Measurements from ENCODE around the gene LRRC61.

DNA sequence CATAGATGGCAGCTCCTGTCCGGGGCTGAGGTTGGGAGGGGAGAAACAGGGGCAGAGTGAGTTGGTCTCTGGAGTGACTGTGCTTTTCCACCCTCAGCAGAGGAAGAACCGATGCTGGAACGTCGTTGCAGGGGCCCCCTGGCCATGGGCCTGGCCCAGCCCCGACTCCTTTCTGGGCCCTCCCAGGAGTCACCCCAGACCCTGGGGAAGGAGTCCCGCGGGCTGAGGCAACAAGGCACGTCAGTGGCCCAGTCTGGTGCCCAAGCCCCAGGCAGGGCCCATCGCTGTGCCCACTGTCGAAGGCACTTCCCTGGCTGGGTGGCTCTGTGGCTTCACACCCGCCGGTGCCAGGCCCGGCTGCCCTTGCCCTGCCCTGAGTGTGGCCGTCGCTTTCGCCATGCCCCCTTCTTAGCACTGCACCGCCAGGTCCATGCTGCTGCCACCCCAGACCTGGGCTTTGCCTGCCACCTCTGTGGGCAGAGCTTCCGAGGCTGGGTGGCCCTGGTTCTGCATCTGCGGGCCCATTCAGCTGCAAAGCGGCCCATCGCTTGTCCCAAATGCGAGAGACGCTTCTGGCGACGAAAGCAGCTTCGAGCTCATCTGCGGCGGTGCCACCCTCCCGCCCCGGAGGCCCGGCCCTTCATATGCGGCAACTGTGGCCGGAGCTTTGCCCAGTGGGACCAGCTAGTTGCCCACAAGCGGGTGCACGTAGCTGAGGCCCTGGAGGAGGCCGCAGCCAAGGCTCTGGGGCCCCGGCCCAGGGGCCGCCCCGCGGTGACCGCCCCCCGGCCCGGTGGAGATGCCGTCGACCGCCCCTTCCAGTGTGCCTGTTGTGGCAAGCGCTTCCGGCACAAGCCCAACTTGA, 48.2 kb downstream of the LRRC61 start:
- TF ChIP-seq, protein P1, sequence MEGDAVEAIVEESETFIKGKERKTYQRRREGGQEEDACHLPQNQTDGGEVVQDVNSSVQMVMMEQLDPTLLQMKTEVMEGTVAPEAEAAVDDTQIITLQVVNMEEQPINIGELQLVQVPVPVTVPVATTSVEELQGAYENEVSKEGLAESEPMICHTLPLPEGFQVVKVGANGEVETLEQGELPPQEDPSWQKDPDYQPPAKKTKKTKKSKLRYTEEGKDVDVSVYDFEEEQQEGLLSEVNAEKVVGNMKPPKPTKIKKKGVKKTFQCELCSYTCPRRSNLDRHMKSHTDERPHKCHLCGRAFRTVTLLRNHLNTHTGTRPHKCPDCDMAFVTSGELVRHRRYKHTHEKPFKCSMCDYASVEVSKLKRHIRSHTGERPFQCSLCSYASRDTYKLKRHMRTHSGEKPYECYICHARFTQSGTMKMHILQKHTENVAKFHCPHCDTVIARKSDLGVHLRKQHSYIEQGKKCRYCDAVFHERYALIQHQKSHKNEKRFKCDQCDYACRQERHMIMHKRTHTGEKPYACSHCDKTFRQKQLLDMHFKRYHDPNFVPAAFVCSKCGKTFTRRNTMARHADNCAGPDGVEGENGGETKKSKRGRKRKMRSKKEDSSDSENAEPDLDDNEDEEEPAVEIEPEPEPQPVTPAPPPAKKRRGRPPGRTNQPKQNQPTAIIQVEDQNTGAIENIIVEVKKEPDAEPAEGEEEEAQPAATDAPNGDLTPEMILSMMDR (IDR thresholded peaks at IDR 0.05): no peak
- no peak for TF ChIP-seq POLR2A (IDR thresholded peaks at IDR 0.05)
